HT1080 (cell line): ENCODE data around the gene CLTA. TPM values are rescaled to one million over a fixed set of nuclear protein-coding genes. Genes with fewer than 3 reads are reported as not detected.
"Not testable (repeated sequence)": the region's sequence is repeated elsewhere in the genome, so short reads cannot be mapped to it uniquely, and the experiment has no call there.

Experiments used
- DNase-seq: peaks from one replicate; pipeline ENCODE4 v3.0.0-alpha.2; 2015; ENCODE audit warnings: low read depth
- total RNA-seq: library from RNA; depleted of rRNA; stranded (reverse); fragments of >200 nt; shearing (Covaris generic); gene quantifications from 2 replicates; pipeline ENCODE4 v1.2.3, GENCODE V29; 2014; rRNA removed

Gene CLTA
- total RNA-seq, 1 experiment from 2014 or later: 448 TPM

GRCh38 chr9:36237230-36237629 lies 46.5 kb downstream of the CLTA start:
- DNase-seq: no peak

GRCh38 chr9:36239205-36239604 lies 48.5 kb downstream of the CLTA start:
- not testable (repeated sequence) for DNase-seq

DNA sequence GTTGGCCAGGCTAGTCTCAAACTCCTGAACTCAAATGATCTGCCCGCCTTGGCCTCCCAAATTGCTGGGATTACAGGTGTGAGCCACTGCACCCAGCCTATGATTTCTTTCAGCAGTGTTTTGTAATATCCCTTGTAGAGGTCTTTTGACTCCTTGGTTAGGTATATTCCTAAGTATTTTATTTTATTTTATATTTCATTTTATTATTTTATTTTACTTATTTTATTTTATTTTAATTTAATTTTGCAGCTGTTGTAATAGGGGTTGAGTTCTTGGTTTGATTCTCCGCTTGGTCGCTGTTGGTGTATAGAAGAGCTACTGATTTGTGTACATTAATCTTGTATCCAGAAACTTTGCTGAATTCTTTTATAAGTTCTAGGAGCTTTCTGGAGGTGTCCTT lies 49.0 kb downstream of the CLTA start:
- not testable (repeated sequence) for DNase-seq

- DNase-seq: no peak
Observed at GRCh38 chr9:36245906-36246305, 55.2 kb downstream of the CLTA start.

GRCh38 chr9:36247356-36247755 lies 56.6 kb downstream of the CLTA start:
- no peak for DNase-seq

DNA sequence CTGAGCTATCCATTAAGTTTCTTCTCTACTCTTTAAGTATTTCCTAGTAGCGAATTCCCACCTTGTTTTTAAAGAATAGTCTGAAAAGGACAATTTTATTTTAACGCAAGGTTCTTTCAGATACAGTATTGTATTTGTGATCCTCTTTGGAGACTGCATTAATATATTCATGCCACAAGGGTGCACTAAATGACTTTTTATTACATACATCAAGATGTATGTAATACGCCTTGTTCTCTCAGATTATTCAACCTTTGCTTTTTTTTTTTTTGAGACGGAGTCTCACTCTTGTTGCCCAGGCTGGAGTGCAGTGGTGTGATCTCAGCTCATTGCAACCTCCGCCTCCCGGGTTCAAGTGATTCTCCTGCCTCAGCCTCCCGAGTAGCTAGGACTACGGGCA lies 57.3 kb downstream of the CLTA start:
- DNase-seq: peak; percentile 26

GRCh38 chr9:36249189-36249588 lies 58.5 kb downstream of the CLTA start:
- no peak for DNase-seq

DNA sequence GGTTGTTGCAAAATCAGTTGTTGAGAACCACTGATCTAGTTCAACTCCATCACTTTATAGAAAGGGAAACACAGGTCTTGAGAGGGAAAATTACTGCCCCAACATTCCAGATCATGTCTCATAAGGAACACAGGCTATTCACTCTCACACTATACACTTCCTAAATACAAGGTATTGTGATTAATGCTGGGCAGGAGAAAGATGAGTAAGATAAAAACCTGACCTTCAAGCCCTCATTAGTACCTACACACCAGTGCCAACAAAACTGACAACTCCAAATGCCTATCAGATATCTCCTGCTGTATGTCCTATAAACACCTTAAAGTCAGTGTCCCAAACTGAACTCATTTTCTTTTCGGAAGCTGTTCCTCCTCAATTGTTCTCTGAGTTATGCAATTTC lies 59.4 kb downstream of the CLTA start:
- DNase-seq: peak; percentile 2

DNA sequence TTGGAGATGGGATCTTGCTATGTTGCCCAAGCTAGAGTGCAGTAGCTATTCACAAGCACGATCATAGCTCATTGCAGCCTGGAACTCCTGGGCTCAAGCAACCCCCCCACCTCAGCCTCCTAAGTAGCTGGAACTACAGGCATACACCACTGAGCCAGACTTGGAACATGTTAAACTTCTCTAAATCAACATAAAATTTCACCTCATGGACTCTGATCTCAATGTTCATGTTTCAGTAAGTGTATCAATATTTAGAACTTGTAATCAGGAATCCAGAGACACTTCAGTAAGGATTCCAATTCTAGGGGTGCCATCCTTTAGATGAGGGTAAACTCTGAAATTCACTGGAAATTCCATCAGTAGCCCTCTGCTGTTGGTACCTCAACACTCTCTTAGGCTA lies 60.7 kb downstream of the CLTA start:
- DNase-seq: no peak

- DNase-seq: peak; percentile 92
Observed at GRCh38 chr9:36258208-36258995, 67.7 kb downstream of the CLTA start, which contains the start of gene GNE. Gene GNE (minus strand): TSS chr9:36258448. CDS start chr9:36249355, 9,093 bp downstream.

DNA sequence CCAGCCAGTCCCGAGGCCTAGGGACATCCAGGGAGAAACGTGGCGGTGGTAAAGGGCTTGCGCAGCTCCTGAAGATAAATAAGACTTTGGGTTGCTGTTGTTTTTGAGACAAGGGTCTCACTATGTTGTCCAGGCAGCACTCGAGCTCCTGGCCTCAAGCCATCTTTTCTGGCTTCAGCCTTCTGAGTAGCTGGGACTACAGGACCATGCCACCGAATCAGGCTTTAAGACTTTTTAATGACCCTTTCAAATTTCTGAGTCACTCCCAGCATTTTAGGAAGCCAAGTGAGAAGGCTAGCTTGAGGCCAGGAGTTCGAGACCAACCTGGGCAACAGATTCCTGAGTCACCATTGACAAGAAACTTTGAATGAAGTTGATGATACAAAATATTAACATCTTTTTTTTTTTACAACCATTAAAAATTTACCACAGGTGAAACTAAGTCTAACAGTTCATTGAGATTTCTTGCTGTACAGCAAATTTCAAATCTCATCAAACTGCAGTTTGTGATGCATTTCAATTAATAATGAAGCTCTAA lies 68.3 kb downstream of the CLTA start:
- no peak for DNase-seq

Other genes starting within 250 kb of the CLTA start
- gene OR2S2, start 232.8 kb upstream of the CLTA start, total RNA-seq: 0.32 TPM in 1 of 2 replicates, not detected in the other
- 5.2 and 7.5 TPM in 2 replicates for gene RECK, start 154.0 kb upstream of the CLTA start, total RNA-seq
- gene GLIPR2, start 54.2 kb upstream of the CLTA start, total RNA-seq: 2.6 and 3.7 TPM in 2 replicates
- 0.03 TPM in 1 of 2 replicates, not detected in the other for gene CCIN, start 21.5 kb upstream of the CLTA start, total RNA-seq
- gene GNE, start 67.5 kb downstream of the CLTA start, total RNA-seq: 14.5 and 19.5 TPM in 2 replicates
- 8.0 and 14.5 TPM in 2 replicates for gene RNF38, start 209.3 kb downstream of the CLTA start, total RNA-seq